HG03108 (cell line): Measurements from ENCODE around the gene FOXK2.

Experiments used
- ATAC-seq: cut with Tn5 transposase; IDR thresholded peaks from one replicate; pipeline ENCODE4 v1.9.1; 2021; ENCODE audit warnings: moderate library complexity; ENCODE audit not compliant: unreplicated experiment

Gene FOXK2

GRCh38 chr17:82630212-82630611 lies 110.7 kb downstream of the FOXK2 start:
- ATAC-seq = no peak

- no peak for ATAC-seq
Measured at GRCh38 chr17:82631544-82631943, 112.0 kb downstream of the FOXK2 start.

- ATAC-seq = no peak
Measured at GRCh38 chr17:82632451-82632850, 112.9 kb downstream of the FOXK2 start.

GRCh38 chr17:82633343-82633742 lies 113.8 kb downstream of the FOXK2 start:
- no peak for ATAC-seq

- ATAC-seq = no peak
Measured at GRCh38 chr17:82636626-82637598, 117.4 kb downstream of the FOXK2 start.

GRCh38 chr17:82638183-82638773 lies 118.7 kb downstream of the FOXK2 start:
- ATAC-seq = no peak

DNA sequence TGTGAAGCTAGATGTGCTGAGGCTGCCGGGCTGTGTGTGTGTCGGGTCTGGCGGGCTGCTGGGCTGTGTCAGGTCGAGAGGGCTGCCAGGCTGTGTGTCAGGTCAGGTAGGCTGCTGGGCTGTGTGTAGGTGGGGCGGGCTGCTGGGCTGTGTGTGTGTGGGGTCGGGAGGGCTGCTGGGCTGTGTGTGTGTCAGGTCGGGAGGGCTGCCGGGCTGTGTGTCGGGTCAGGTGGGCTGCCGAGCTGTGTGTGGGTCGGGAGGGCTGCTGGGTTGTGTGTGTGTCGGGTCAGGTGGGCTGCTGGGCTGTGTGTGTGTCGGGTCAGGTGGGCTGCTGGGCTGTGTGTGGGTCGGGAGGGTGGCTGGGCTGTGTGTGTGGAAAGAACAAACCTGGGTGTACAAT lies 120.1 kb downstream of the FOXK2 start:
- ATAC-seq = no peak

DNA sequence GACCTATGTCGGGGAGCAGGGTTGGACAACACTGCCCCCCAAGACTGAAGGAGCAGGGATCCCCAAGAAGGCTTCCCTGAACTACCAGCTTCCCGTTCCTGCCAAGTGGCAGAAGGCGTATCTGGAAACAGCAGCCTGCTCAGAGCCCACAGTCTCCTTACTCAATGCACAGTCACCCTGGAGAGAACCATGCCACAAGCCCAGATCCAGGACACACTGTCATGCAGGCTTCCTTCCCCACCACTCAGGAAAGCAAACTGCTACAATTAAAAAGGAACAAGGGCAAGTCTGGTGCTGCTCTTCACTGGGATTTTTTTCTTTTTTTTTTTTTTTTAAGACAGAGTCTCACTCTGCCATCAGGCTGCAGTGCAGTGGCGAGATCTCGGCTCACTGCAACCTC lies 120.5 kb downstream of the FOXK2 start:
- no peak for ATAC-seq

GRCh38 chr17:82642022-82642421 lies 122.5 kb downstream of the FOXK2 start:
- ATAC-seq = no peak

DNA sequence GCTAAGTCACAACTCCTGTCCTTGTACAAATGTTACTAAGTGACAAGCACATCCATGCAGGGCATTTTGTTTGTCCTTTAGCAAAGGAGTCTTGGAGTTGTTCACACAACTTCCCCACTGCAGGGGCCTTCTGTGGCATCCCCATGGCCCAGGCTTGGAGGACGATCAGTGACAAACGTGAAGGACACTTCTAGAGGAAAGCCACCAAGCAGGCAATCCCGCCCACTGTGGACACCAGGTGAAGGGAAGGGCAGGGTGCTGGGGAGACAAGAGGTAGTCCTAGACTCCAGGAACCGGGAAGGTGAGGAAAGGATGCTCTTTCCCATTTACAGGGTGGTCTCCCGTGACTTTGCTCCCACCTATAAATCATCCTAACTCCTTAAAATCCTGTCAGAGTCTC lies 124.6 kb downstream of the FOXK2 start:
- no peak for ATAC-seq

GRCh38 chr17:82645516-82645915 lies 126.0 kb downstream of the FOXK2 start:
- ATAC-seq = no peak

DNA sequence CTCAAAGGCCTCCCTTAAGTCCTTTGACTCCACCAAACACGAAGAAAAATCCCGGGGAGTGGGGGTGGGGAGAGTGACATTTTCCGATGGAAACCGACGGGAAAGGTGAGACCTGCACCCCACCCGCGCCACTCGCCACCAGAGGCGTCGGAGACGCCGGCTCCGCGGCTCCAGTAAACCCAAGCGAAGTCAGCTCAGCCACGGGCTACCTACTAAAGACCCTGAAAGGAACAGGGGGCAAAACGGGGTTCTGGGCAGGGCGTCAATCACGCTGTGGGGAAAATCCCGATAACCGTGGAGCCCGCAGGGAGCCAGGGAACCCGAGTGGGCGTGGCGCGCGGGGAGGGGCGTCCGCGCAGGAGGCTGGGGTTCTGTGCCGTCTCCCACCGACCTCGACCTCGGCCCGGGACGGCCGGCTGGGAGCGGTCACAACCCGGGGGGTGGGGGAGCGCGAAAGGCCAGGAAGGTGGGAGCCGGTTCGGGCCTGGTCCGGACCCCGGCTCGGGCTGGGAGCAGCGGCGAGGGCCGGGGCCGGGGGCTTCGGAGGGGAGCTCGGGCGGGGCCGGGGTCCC lies 128.1 kb downstream of the FOXK2 start:
- peak; percentile 12 for ATAC-seq

- peak; percentile 81 for ATAC-seq
Measured at GRCh38 chr17:82648165-82648668, 128.7 kb downstream of the FOXK2 start, which contains the start of gene WDR45B. Gene WDR45B (minus strand): TSS chr17:82648444. CDS start chr17:82648340, 104 bp downstream.

DNA sequence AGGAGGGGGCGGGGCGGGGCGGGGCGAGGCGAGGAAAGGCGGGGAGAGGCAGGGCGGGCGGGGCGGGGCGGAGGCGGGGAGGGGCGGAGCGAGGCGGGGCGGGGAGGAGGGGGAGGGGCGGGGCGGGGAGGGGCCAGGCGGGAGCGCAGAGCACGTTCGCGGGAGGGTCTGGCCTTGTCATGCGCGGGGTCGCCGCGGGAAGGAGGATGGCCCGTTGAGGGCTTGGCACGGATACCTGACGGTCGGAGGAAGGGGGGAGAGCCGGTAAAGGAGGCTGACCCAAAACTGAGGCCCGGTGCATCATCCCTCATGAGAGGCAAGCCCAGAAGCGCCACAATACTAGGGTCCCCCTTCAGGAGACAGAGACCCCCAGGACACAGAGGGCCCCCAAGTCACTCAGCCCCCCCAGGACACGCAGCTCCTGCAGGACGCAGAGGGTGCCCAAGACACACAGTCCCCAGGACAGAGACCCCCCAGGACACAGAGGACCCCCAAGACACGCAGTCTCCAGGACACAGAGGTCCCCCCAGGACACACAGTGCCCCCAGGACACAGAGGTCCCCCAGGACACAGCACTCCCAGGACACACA lies 129.3 kb downstream of the FOXK2 start:
- ATAC-seq = no peak

- ATAC-seq = no peak
Measured at GRCh38 chr17:82649501-82650261, 130.1 kb downstream of the FOXK2 start.

DNA sequence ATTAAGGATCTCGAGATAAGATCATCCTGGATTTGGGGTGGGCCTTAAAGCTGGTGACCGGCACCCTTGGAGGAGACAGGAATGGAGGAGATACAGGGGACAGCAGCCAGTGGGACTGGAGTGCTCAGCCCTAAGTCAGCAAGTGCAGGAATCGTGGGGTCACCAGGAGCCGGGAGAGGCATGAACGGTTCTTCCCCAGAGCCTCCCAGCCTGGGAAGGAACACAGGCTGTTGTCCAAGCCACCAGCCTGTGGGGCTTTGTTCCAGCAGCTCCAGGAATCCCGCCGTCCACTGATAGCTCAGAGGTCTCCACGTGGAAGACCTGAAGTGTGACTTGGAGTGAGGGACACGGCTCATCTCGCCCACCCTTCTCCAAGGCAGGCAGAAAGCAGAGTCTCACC lies 131.2 kb downstream of the FOXK2 start:
- no peak for ATAC-seq

DNA sequence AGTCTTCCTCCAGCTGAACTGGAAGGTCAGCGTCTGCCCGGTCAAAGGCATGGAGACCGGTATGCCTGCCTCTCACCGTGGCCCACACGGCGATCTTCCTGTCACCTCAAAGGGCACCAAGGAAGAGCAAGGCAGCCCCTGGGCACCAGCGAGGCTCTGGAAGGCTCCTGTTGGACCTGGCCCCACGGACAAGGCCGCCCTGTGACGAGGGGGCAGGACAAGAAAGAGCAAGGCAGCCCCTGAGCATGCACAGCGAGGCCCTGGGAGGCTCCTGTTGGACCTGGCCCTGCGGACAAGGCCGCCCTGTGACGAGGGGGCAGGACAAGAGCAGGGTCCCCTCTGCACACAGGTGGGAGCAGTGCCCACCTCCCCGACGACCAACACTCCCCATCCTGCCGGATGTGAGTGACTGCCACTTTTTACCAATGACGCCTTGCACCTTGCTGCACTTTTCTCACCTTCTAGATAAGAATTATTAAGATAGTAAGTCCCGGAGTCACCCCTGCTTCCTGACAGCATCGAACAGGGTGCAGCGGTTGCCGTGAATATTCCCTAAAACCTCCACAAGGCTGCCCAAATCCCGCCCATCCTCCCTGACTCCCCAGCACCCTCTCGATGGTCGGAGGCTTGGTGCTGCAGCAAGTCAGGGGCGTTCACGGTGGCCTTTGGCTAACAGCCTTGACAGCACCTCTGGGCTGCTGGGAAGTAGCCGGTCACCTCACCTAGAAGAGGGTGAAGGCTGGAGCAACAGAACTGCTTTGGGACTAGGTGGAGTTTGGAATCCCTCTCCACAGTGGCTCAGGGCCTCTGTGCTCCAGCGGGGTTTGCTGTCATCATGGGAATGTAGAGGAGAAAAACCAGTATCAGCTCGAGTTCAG lies 134.4 kb downstream of the FOXK2 start:
- ATAC-seq = no peak
